GM18868 (cell line): ENCODE results near the gene MYBBP1A.

ENCODE experiments used
- ATAC-seq: cut with Tn5 transposase; IDR thresholded peaks from one replicate; pipeline ENCODE4 v1.9.1; 2021; ENCODE audit warnings: mild to moderate bottlenecking, moderate library complexity; ENCODE audit not compliant: unreplicated experiment

Gene MYBBP1A

GRCh38 chr17:4539025-4539424, 16.2 kb downstream of the MYBBP1A start:
- no peak for ATAC-seq

GRCh38 chr17:4538236-4539002, 16.8 kb downstream of the MYBBP1A start:
- no peak for ATAC-seq

- no peak for ATAC-seq
Observed at GRCh38 chr17:4537451-4538235, 17.5 kb downstream of the MYBBP1A start.

GRCh38 chr17:4536742-4537411, 18.3 kb downstream of the MYBBP1A start:
- ATAC-seq = no peak

- ATAC-seq = no peak
Observed at GRCh38 chr17:4536259-4536741, 18.9 kb downstream of the MYBBP1A start.

GRCh38 chr17:4535667-4536258, 19.4 kb downstream of the MYBBP1A start:
- no peak for ATAC-seq

- ATAC-seq = no peak
Observed at GRCh38 chr17:4534928-4535666, 20.1 kb downstream of the MYBBP1A start.

- no peak for ATAC-seq
Observed at GRCh38 chr17:4534515-4534914, 20.7 kb downstream of the MYBBP1A start.

GRCh38 chr17:4533523-4534504, 21.4 kb downstream of the MYBBP1A start:
- ATAC-seq = no peak

GRCh38 chr17:4532860-4533522, 22.2 kb downstream of the MYBBP1A start:
- no peak for ATAC-seq

- ATAC-seq = no peak
Observed at GRCh38 chr17:4531988-4532736, 23.0 kb downstream of the MYBBP1A start.

GRCh38 chr17:4530799-4531730, 24.1 kb downstream of the MYBBP1A start:
- ATAC-seq = no peak

- ATAC-seq = no peak
Observed at GRCh38 chr17:4529533-4530152, 25.5 kb downstream of the MYBBP1A start.

GRCh38 chr17:4527566-4528125, 27.5 kb downstream of the MYBBP1A start:
- no peak for ATAC-seq

GRCh38 chr17:4527134-4527533, 28.1 kb downstream of the MYBBP1A start:
- no peak for ATAC-seq
